COLO668 (cell line): ENCODE data around the gene PKNOX2.

Source experiments
- DNase-seq: peaks from one replicate; lab custom pipeline; 2025; ENCODE audit not compliant: unreplicated experiment; lab: John Stamatoyannopoulos, UW

PKNOX2 gene

DNA sequence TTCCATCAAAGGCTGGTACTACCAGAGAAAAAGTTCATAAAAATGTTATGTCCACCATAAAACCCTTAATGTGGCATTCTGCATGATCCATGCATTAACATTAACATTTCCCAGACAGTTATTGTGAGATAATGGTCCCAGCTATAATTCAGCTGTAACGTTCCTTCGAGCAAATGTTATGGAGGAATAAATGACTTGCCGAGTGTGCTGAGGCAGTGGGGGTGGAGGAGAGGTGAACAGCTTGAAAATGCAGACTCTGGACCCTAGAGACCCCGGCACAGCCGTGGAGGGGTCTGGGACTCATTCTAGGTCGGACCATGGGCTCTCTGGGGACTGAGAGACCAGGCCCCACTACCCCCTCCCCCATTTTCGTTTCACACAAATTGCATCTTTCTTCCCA is 141.9 kb downstream of the PKNOX2 start:
- no peak for DNase-seq

DNA sequence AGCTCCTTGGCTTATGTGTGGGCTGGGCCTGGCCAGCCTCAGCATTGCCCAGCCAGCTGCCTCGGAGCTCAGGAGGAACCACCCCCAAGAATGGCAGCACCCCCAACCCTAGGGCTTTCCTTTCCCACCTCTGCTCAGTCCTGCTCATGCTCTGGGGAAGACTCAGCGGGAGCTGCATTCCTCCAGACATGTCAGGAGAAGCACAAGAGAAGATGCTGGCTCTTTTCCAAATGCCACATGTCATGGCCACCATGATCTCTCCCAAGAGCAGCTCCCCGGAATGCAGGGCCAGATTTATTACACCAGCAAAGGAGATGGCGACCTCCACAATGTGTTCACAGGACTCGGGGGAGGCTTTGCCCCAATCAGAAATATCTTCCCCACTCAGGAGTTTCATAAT is 143.7 kb downstream of the PKNOX2 start:
- DNase-seq, result no peak

DNA sequence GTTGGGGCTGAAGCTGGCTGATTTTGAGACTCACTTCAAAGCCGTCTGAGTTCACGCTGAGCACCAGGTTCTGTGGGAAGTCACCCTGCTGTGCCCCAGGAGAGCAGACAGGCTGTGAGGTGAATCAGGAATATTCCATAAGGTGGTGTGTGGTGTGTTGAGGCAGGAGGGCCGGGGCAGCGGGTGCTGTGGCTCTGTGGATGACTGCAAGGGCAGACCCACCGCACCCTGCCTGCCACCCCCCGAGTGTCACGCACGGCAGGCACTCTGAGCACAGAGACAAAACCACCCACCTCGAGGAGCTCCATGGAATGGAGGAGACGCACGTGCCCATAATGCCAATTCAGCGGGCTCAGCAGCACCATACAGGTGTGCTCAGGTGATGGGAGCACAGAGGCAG is 147.8 kb downstream of the PKNOX2 start:
- no peak for DNase-seq

- no peak for DNase-seq
Measured at GRCh38 chr11:125312812-125313211, 148.3 kb downstream of the PKNOX2 start.

GRCh38 chr11:125313271-125314219 is 149.0 kb downstream of the PKNOX2 start:
- DNase-seq, result no peak

DNA sequence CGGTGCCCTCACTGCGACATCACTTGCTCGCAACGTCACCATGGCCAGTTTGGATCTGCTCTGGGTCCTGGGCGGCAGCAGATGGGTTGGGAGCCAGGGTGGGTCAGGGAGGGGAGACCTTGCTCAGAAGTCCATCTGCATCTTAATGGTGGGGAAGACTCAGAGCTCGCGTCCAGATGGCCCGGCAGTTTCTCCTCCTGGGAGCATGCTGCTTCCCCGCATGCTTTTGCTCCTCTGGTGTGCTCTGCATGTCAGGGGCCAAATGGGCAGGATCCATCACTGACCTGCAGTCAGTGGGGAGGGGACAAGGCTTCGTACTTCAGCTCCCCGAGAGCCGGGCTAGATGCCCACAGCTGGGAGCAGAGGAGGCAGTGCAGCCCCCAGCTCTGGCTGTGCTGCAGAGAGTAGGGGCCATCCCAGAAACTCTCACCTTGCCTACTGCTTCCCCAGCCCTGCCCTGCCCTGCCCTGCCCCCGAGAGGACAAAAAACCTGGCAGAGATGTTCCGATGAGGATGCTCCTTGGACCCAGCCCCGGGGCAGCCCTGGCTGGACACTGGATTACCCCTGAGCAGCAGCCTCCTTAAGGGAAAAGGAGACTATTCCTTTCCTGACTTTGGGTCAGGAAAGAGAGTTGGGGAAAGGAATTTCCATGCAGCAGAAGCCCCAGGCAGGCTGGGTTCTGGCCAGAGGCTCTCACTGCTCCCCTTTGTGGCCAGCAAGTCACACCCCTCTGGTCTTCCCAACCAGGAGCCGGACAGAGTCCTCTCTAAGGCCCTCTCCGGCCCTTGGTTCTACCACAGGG is 149.9 kb downstream of the PKNOX2 start:
- no peak for DNase-seq

- peak; percentile 22 for DNase-seq
Measured at GRCh38 chr11:125315079-125315740, 150.7 kb downstream of the PKNOX2 start.

DNA sequence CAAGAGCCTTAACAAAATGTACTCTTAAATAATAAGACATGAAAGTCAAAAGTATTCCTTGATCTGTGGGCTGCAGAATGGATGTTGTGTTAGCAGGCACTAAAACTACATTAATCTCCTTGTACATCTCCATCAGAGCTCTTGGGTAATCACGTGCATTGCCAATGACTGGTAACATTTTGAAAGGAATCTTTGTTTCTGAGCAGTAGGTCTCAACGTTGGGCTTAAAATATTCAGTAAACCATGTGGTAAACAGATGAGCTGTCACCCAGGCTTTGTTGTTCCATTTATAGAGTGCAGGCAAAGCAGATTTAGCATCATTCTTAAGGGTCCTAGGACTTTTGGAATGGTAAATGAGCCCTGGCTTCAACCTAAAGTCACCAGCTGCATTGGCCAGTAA is 152.9 kb downstream of the PKNOX2 start:
- DNase-seq, result no peak

DNA sequence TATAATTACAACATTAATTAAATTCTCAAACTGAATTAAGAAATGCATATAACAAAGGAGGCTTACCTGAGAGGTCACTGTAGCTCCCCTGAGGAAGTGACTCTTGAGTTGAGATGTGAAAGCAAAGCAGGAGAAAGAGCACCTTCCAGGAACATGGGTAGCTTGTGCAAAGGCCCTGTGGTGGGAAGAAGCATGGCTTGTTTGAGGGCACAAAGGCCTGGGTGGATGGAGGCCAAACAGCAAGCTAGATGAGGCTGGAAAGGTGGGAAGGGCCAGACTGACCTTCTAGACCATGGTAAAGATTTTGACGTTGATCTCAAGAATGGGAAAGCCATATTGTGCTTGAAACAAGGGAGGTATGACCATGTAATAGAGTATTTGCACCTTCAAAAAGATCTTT is 155.1 kb downstream of the PKNOX2 start:
- no peak for DNase-seq

DNA sequence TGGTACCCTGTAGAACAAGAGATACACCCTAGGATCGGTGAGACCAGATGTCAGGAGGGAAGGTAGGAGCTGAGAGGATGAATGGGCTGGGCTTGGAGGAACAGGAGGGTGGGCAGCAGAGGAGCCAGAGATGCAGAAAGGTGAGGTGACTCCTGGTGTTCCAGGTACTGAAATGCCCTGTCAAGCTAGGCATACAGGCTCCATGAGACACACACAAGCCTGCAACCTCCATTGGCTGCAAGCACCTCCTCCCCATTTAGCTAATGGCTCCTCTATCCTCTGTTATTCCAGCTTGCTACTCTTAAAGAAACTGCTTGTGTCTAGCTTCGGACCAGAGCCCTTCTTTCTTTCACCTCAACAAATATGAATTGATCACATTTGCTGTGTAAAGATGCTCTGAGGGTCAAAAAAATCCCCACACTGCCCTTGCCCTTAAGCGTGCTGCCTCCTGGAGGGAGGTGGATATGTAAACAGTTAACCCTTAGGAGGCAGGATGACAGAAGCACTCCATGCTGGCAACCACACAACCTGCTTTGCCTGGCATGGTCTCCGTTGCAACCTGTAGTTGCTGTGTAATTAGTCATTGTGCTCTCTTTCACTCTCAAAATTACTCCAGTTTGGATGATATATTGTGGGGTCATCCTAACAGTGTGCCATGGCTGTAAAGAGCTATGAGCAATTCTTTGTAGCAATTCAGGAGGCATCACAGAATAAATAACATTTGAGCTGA is 156.0 kb downstream of the PKNOX2 start:
- DNase-seq, result no peak

GRCh38 chr11:125322289-125322688 is 157.7 kb downstream of the PKNOX2 start:
- DNase-seq, result no peak

DNA sequence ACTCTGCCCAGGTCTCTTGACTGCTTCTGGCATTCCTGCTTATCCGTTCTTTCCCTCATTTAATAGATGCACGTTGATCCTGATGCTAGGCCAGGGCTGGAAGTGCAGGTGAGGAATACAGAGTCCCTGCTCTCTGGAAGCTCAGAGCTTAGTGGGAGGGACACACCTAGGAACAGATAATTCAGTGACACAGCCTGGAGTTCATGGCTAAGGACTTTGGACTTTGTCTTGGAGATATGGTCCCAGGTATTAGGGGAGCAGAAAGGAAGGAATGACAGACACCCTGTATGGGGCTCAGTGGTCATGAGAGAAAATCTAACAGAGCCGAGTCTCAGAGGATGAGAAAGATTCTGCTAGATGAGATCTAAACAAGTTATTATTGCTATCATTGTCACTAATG is 160.6 kb downstream of the PKNOX2 start:
- DNase-seq, result no peak

- no peak for DNase-seq
Measured at GRCh38 chr11:125326126-125326525, 161.6 kb downstream of the PKNOX2 start.

- no peak for DNase-seq
Measured at GRCh38 chr11:125327518-125328224, 163.1 kb downstream of the PKNOX2 start.

DNA sequence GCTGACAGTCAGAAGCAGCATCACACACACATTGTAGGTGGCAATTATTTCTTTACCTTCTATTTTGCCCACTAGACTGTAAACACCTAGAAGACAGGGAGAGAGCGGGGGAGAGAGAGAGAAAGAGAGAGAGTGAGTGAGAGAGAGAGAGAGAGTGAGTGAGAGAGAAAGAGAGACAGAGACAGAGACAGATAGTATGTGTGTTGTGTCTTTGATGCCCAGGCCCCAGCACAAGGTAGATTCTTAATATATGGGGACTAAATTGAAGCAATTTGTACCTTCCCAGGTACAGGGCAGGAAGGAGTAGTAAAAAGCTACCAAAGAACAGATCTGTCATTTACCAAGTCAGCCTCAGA is 163.7 kb downstream of the PKNOX2 start:
- DNase-seq, result no peak

GRCh38 chr11:125329786-125330185 is 165.2 kb downstream of the PKNOX2 start:
- DNase-seq, result no peak

DNA sequence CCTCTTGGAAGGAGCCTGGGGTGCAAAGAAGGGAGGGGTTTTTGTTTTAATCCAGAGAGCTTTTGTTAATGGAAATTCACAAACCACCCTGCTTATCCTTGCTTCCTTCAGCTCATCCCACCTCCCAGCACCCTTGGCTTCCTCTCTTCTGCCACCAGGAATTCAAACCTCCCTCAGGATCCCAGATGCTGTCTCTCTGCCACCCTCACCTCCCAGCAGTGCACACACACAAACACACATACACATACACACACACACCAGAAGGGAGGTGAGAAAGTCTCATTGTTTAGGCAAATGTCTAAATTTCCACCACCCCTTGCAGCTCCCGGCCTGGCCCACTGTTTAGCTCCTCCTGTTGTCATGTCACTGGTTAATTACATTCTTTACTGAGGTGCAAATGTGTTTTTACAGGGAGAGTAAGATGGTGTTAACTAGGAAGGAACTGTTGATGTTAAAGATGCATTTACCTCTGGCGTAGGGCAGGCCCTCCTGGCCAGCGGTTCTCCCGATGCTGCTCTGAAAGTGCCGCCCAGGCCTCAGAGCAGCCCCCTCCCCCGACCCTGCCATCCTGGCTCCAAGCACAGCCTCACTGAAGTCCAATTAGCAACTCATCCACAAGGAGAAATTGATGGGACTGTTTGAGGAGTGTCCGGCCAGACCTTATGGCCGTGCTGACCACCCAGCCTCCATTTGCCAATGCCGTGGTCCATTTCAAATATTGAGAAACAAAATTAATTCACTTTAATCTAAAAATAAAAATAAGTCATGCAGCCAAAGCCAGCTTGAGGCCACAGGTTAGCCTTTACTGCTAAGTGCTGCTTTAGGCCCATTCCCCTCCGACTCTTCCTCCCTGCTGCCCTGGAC is 166.1 kb downstream of the PKNOX2 start:
- no peak for DNase-seq

GRCh38 chr11:125331357-125332035 is 166.9 kb downstream of the PKNOX2 start:
- no peak for DNase-seq

GRCh38 chr11:125332821-125333220 is 168.3 kb downstream of the PKNOX2 start:
- no peak for DNase-seq
